NOMO-1 treated with DMSO at 0.1 percent for 48 hours (cell line): ENCODE data around the gene CIPC.

Experiments used
- DNase-seq: peaks from one replicate; lab custom pipeline; 2025; ENCODE audit not compliant: unreplicated experiment; lab: John Stamatoyannopoulos, UW

Gene CIPC

GRCh38 chr14:77097700-77098528 lies at the start of gene CIPC:
CIPC (plus strand) TSS chr14:77098258; CDS start chr14:77105709, 7,451 bp downstream.
- DNase-seq = peak; percentile 99

GRCh38 chr14:77051116-77051515 lies 46.9 kb upstream of the CIPC start:
- no peak for DNase-seq

GRCh38 chr14:77052281-77053044 lies 45.6 kb upstream of the CIPC start:
- DNase-seq = no peak

GRCh38 chr14:77053046-77053841 lies 44.8 kb upstream of the CIPC start:
- peak; percentile 55 for DNase-seq

- DNase-seq = no peak
Observed at GRCh38 chr14:77055306-77055705, 42.8 kb upstream of the CIPC start.

GRCh38 chr14:77055981-77056380 lies 42.1 kb upstream of the CIPC start:
- no peak for DNase-seq

GRCh38 chr14:77058117-77058516 lies 39.9 kb upstream of the CIPC start:
- no peak for DNase-seq

GRCh38 chr14:77058785-77059184 lies 39.3 kb upstream of the CIPC start:
- no peak for DNase-seq

GRCh38 chr14:77059276-77059915 lies 38.7 kb upstream of the CIPC start:
- no peak for DNase-seq

- DNase-seq = no peak
Observed at GRCh38 chr14:77061630-77062257, 36.3 kb upstream of the CIPC start.

- no peak for DNase-seq
Observed at GRCh38 chr14:77062261-77062660, 35.8 kb upstream of the CIPC start.

GRCh38 chr14:77063571-77064171 lies 34.4 kb upstream of the CIPC start:
- no peak for DNase-seq

- no peak for DNase-seq
Observed at GRCh38 chr14:77064521-77065178, 33.4 kb upstream of the CIPC start.

- DNase-seq = peak; percentile 59
Observed at GRCh38 chr14:77065851-77066577, 32.0 kb upstream of the CIPC start.

- no peak for DNase-seq
Observed at GRCh38 chr14:77066578-77067172, 31.4 kb upstream of the CIPC start.

GRCh38 chr14:77067632-77068516 lies 30.2 kb upstream of the CIPC start:
- peak; percentile 22 for DNase-seq

- DNase-seq = no peak
Observed at GRCh38 chr14:77068517-77069200, 29.4 kb upstream of the CIPC start.
